ENCODE results near the gene COL26A1. TPM values are rescaled to one million over a fixed set of nuclear protein-coding genes. Genes with fewer than 3 reads are reported as not detected.

Gene COL26A1
- total RNA-seq, 1 experiment from 2014 or later: 0.43 TPM

- intact Hi-C loops (cut with micrococcal nuclease; ENCODE audit: unreplicated experiment): no loop called here
- H3K4me1 ChIP-seq (ENCODE audit: insufficient read depth, low read length, poor library complexity, severe bottlenecking): no peaks in the 10 kb centered on the region
- ChIA-PET CTCF (no interaction called here), POLR2A (ENCODE audit: low non-redundant PET) (no interaction called here)
- DNase-seq (ENCODE audit: low spot score): no peak
- BruUV-seq (replicated peaks): no TSS peak
- H3K27me3 ChIP-seq (replicated peaks; ENCODE audit: insufficient read depth, low read depth, low read length, poor library complexity): no peaks in the 10 kb centered on the region
- no peak overlapping the region for H3K4me3 ChIP-seq (ENCODE audit: low read depth, low read length, poor library complexity, severe bottlenecking)
- TF ChIP-seq EZH2 (IDR thresholded peaks at IDR 0.05; ENCODE audit: borderline replicate concordance, low read depth, low read length, poor library complexity, severe bottlenecking): no peak
- no peak for TF ChIP-seq CTCF (conservative IDR thresholded peaks at IDR 0.05; ENCODE audit: low read depth, low read length)
- H3K27ac ChIP-seq (ENCODE audit: low read depth, low read length, poor library complexity, severe bottlenecking): no peak overlapping the region
- no peaks in the 10 kb centered on the region for H3K36me3 ChIP-seq (ENCODE audit: insufficient read depth, low read length, poor library complexity, severe bottlenecking)
- H3K9me3 ChIP-seq (ENCODE audit: low read depth, low read length, poor library complexity, severe bottlenecking): no peaks in the 10 kb centered on the region
These were observed 200.7 kb downstream of the COL26A1 start for GRCh38 chr7:101563198-101563901.

GRCh38 chr7:101563943-101564777 lies 201.5 kb downstream of the COL26A1 start:
- H3K4me3 ChIP-seq (ENCODE audit: low read depth, low read length, poor library complexity, severe bottlenecking): no peak overlapping the region
- peaks cover 3% of the 10 kb centered on the region for H3K27me3 ChIP-seq (replicated peaks; ENCODE audit: insufficient read depth, low read depth, low read length, poor library complexity)
- CTCF ChIA-PET: no interaction called here
- BruUV-seq (replicated peaks): no TSS peak
- no peak for DNase-seq (ENCODE audit: low spot score)
- POLR2A ChIA-PET (ENCODE audit: low non-redundant PET): no interaction called here
- intact Hi-C loops (cut with micrococcal nuclease; ENCODE audit: unreplicated experiment): no loop called here
- H3K36me3 ChIP-seq (ENCODE audit: insufficient read depth, low read length, poor library complexity, severe bottlenecking): no peaks in the 10 kb centered on the region
- H3K9me3 ChIP-seq (ENCODE audit: low read depth, low read length, poor library complexity, severe bottlenecking): no peaks in the 10 kb centered on the region
- H3K27ac ChIP-seq (ENCODE audit: low read depth, low read length, poor library complexity, severe bottlenecking): no peak overlapping the region
- TF ChIP-seq CTCF (conservative IDR thresholded peaks at IDR 0.05; ENCODE audit: low read depth, low read length) (no peak), EZH2 (IDR thresholded peaks at IDR 0.05; ENCODE audit: borderline replicate concordance, low read depth, low read length, poor library complexity, severe bottlenecking) (no peak)
- H3K4me1 ChIP-seq (ENCODE audit: insufficient read depth, low read length, poor library complexity, severe bottlenecking): no peaks in the 10 kb centered on the region

GRCh38 chr7:101564778-101565211 lies 202.1 kb downstream of the COL26A1 start:
- intact Hi-C loops (cut with micrococcal nuclease; ENCODE audit: unreplicated experiment): no loop called here
- Histone ChIP-seq H3K9me3 (ENCODE audit: low read depth, low read length, poor library complexity, severe bottlenecking) (peaks cover 5% of the 10 kb centered on the region), H3K27me3 (replicated peaks; ENCODE audit: insufficient read depth, low read depth, low read length, poor library complexity) (peaks cover 3% of the 10 kb centered on the region), H3K4me3 (ENCODE audit: low read depth, low read length, poor library complexity, severe bottlenecking) (no peak overlapping the region), H3K36me3 (ENCODE audit: insufficient read depth, low read length, poor library complexity, severe bottlenecking) (no peaks in the 10 kb centered on the region), H3K27ac (ENCODE audit: low read depth, low read length, poor library complexity, severe bottlenecking) (no peak overlapping the region), H3K4me1 (ENCODE audit: insufficient read depth, low read length, poor library complexity, severe bottlenecking) (no peaks in the 10 kb centered on the region)
- ChIA-PET POLR2A (ENCODE audit: low non-redundant PET) (no interaction called here), CTCF (no interaction called here)
- no TSS peak for BruUV-seq (replicated peaks)
- TF ChIP-seq CTCF (conservative IDR thresholded peaks at IDR 0.05; ENCODE audit: low read depth, low read length): no peak
- TF ChIP-seq EZH2 (IDR thresholded peaks at IDR 0.05; ENCODE audit: borderline replicate concordance, low read depth, low read length, poor library complexity, severe bottlenecking): no peak
- peak; percentile 46 for DNase-seq (ENCODE audit: low spot score)

Data from A673 (cell line).